ENCODE results near the gene LRRC4C. TPM values are rescaled to one million over a fixed set of nuclear protein-coding genes. Genes with fewer than 3 reads are reported as not detected.

Gene LRRC4C
- total and polyA plus RNA-seq, 2 donors (not counting 3 experiments of a cell fraction or from before 2014, with no cell fraction given), result not detected

DNA sequence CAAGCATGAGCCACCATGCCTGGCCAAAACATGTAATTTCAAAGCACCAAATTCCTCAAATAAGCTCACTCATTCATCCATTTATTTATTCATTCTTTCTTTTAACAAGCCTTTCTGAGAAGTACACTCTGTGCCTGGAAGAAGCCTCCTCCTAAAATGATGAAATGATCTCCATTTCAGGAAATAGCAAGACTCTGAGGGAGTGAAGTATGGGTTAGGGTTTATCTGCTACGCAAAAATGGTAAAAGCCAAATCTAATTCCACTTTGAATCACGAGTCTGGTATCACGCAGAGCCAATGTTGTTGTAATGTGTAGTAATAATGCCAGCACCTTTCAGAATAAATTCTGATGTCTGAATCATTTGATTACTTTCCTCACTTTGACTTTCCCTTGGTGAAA lies 1041.8 kb downstream of the LRRC4C start:
- H2AFZ ChIP-seq (ENCODE audit: low read depth, low read length), result no peak overlapping the region
- H4K20me1 ChIP-seq (replicated peaks; ENCODE audit: control insufficient read depth, extremely low read depth, insufficient read depth, low read length), result no peaks in the 10 kb centered on the region
- no peaks in the 10 kb centered on the region for H3K27me3 ChIP-seq (ENCODE audit: control insufficient read depth in 2 of 2, insufficient read depth in 2 of 2, low read length in 2 of 2)
- H3K27ac ChIP-seq (ENCODE audit: insufficient read depth, low read depth, low read length), result no peak overlapping the region
- TF ChIP-seq JUN (IDR thresholded peaks at IDR 0.05; ENCODE audit: borderline replicate concordance, insufficient read depth, insufficient read length, low read depth) (no peak), FOS (IDR thresholded peaks at IDR 0.05; ENCODE audit: borderline replicate concordance, insufficient read depth, low read length) (no peak), GATA2 (IDR thresholded peaks at IDR 0.05; ENCODE audit: insufficient read depth, insufficient read length, low read depth, low read length) (no peak), POLR2AphosphoS5 (IDR thresholded peaks at IDR 0.05; ENCODE audit: insufficient read depth, low read depth, low read length) (no peak)
- TF ChIP-seq, protein P1, sequence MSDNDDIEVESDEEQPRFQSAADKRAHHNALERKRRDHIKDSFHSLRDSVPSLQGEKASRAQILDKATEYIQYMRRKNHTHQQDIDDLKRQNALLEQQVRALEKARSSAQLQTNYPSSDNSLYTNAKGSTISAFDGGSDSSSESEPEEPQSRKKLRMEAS (IDR thresholded peaks at IDR 0.05; ENCODE audit: insufficient read depth, insufficient read length), result no peak
- TF ChIP-seq, protein P2, sequence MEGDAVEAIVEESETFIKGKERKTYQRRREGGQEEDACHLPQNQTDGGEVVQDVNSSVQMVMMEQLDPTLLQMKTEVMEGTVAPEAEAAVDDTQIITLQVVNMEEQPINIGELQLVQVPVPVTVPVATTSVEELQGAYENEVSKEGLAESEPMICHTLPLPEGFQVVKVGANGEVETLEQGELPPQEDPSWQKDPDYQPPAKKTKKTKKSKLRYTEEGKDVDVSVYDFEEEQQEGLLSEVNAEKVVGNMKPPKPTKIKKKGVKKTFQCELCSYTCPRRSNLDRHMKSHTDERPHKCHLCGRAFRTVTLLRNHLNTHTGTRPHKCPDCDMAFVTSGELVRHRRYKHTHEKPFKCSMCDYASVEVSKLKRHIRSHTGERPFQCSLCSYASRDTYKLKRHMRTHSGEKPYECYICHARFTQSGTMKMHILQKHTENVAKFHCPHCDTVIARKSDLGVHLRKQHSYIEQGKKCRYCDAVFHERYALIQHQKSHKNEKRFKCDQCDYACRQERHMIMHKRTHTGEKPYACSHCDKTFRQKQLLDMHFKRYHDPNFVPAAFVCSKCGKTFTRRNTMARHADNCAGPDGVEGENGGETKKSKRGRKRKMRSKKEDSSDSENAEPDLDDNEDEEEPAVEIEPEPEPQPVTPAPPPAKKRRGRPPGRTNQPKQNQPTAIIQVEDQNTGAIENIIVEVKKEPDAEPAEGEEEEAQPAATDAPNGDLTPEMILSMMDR (IDR thresholded peaks at IDR 0.05; ENCODE audit: extremely low read depth in 1 of 2, insufficient read depth in 1 of 2, low read depth in 1 of 2, low read length in 2 of 2), result no peak
- dilution Hi-C loops (cut with MboI; ENCODE audit: extremely low pct_ligation_motif_present, low sequenced_read_pairs), result no loop called here
- H3K9ac ChIP-seq (replicated peaks; ENCODE audit: extremely low read depth, insufficient read depth, low read length), result no peak overlapping the region
- no peak overlapping the region for H3K4me3 ChIP-seq (replicated peaks in 1 of 3; ENCODE audit: insufficient read depth in 1 of 3, low read depth in 1 of 3, low read length in 3 of 3)
- intact Hi-C loops (cut with micrococcal nuclease), result no loop called here
- BruUV-seq (replicated peaks), result no TSS peak
- FAIRE-seq (no peak), DNase-seq (ENCODE audit: low read depth, low spot score) (no peak)
- no peaks in the 10 kb centered on the region for H3K9me1 ChIP-seq (replicated peaks; ENCODE audit: control insufficient read depth, extremely low read depth, insufficient read depth, low read length)
- POLR2A ChIA-PET, result no interaction called here
- no peaks in the 10 kb centered on the region for H3K9me3 ChIP-seq (replicated peaks; ENCODE audit: control insufficient read depth, insufficient read depth, low read length)
- no peak overlapping the region for H3K4me2 ChIP-seq (ENCODE audit: insufficient read depth, low read length)
- H3K79me2 ChIP-seq (ENCODE audit: control insufficient read depth, insufficient read depth, low read length), result no peaks in the 10 kb centered on the region
- CTCF ChIA-PET, result no interaction called here
- no peaks in the 10 kb centered on the region for H3K36me3 ChIP-seq (ENCODE audit: control insufficient read depth in 2 of 2, extremely low read depth in 1 of 2, insufficient read depth in 2 of 2, low read length in 2 of 2)
- H3K4me1 ChIP-seq (ENCODE audit: control insufficient read depth, extremely low read depth, insufficient read depth, low read length), result no peaks in the 10 kb centered on the region

Measured in endothelial cell of umbilical vein (primary cell).